DND-41 (cell line): ENCODE data around the gene ERF.

Experiments used
- ATAC-seq: fragments of 200-7000 bp; cut with Tn5 transposase; 3 replicates; pipeline ENCODE4 v1.9.1; 2021; ENCODE audit warnings: low read depth; ENCODE audit not compliant: insufficient read depth
- DNase-seq: peaks from one replicate; pipeline ENCODE4 v3.0.0-alpha.2; 2020
- H2AFZ ChIP-seq: 2 replicates; pipeline ENCODE4 v1.6.0; 2012; ENCODE audit warnings: low read depth, low read length
- H3K27ac ChIP-seq: 2 replicates; pipeline ENCODE4 v1.5.1; 2012; ENCODE audit warnings: low read length, inconsistent platforms
- H3K27me3 ChIP-seq: fragments of 200-600 bp; sonication (generic); 2 replicates; pipeline ENCODE4 v1.6.0; 2012; ENCODE audit warnings: low read length, mild to moderate bottlenecking, inconsistent platforms; ENCODE audit not compliant: insufficient read depth, poor library complexity
- H3K36me3 ChIP-seq: 2 replicates; pipeline ENCODE4 v1.5.1; 2012; ENCODE audit warnings: low read length, inconsistent platforms; ENCODE audit not compliant: insufficient read depth
- H3K4me1 ChIP-seq: 2 replicates; pipeline ENCODE4 v1.5.1; 2012; ENCODE audit warnings: mild to moderate bottlenecking, low read length; ENCODE audit not compliant: insufficient read depth
- H3K4me2 ChIP-seq: 2 replicates; pipeline ENCODE4 v1.6.0; 2012; ENCODE audit warnings: mild to moderate bottlenecking, moderate library complexity, low read length, inconsistent platforms; ENCODE audit not compliant: insufficient read depth
- H3K4me3 ChIP-seq, 2 experiments: fragments of 200-600 bp in 1 of 2; shearing (Covaris generic) in 1 of 2; 2 replicates each; pipeline ENCODE4 v1.5.1; 2012 to 2016; ENCODE audit warnings: inconsistent platforms in 2 of 2, low read length in 2 of 2, mild to moderate bottlenecking in 2 of 2, low read depth in 1 of 2, moderate library complexity in 1 of 2
- H3K79me2 ChIP-seq: 2 replicates; pipeline ENCODE4 v1.6.0; 2012; ENCODE audit warnings: low read length, inconsistent platforms; ENCODE audit not compliant: insufficient read depth
- H3K9ac ChIP-seq: 2 replicates; pipeline ENCODE4 v1.6.0; 2012; ENCODE audit warnings: low read depth, mild to moderate bottlenecking, inconsistent platforms, low read length, moderate library complexity
- H3K9me3 ChIP-seq: 2 replicates; pipeline ENCODE4 v1.5.1; 2012; ENCODE audit warnings: low read length, moderate library complexity, mild to moderate bottlenecking, inconsistent platforms; ENCODE audit not compliant: insufficient read depth, severe bottlenecking
- H4K20me1 ChIP-seq: 2 replicates; pipeline ENCODE4 v1.6.0; 2012; ENCODE audit warnings: low read length; ENCODE audit not compliant: insufficient read depth
- EZH2 ChIP-seq: IDR thresholded peaks from 3 replicates; pipeline ENCODE4 v1.6.1; 2012; ENCODE audit warnings: borderline replicate concordance, low read depth, mild to moderate bottlenecking, moderate library complexity, low read length, inconsistent platforms; ENCODE audit not compliant: severe bottlenecking
- TF ChIP-seq, protein P1 (sequence below): IDR thresholded peaks from 2 replicates; pipeline ENCODE4 v1.5.1; 2012; ENCODE audit warnings: borderline replicate concordance, low read length, moderate library complexity, mild to moderate bottlenecking; ENCODE audit not compliant: poor library complexity, severe bottlenecking; ENCODE audit errors: extremely low read depth

Gene ERF

DNA sequence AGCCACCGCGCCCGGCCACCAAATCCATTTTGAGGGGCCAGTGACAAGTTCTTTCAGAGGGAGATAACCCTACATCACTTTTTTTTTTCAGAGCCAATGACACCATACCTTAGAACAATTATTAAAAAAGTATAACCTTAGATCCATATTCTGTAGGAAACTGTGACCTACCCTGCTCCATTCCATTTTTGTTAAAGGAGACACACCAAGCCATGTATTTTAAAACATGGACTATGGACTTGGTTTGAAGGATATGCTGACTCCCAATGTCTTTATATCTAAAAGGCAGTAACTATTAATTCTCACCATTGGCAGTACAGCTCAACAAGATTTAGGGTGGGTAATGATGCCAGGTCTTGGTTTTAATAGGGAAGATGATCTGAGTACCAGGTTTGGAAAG is 13.6 kb downstream of the ERF start:
- H3K36me3 ChIP-seq: peaks cover 36% of the 10 kb centered on the region
- H3K4me3 ChIP-seq: peak overlapping the region; percentile 70 to 85
- DNase-seq (no peak), ATAC-seq (no peak)
- no peak overlapping the region for H2AFZ ChIP-seq
- H3K79me2 ChIP-seq: peaks cover 59% of the 10 kb centered on the region
- TF ChIP-seq, protein P1, sequence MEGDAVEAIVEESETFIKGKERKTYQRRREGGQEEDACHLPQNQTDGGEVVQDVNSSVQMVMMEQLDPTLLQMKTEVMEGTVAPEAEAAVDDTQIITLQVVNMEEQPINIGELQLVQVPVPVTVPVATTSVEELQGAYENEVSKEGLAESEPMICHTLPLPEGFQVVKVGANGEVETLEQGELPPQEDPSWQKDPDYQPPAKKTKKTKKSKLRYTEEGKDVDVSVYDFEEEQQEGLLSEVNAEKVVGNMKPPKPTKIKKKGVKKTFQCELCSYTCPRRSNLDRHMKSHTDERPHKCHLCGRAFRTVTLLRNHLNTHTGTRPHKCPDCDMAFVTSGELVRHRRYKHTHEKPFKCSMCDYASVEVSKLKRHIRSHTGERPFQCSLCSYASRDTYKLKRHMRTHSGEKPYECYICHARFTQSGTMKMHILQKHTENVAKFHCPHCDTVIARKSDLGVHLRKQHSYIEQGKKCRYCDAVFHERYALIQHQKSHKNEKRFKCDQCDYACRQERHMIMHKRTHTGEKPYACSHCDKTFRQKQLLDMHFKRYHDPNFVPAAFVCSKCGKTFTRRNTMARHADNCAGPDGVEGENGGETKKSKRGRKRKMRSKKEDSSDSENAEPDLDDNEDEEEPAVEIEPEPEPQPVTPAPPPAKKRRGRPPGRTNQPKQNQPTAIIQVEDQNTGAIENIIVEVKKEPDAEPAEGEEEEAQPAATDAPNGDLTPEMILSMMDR: no peak
- TF ChIP-seq EZH2: no peak
- peaks cover 29% of the 10 kb centered on the region; the same call in 1 of the 2 replicates for H4K20me1 ChIP-seq
- no peaks in the 10 kb centered on the region for H3K27me3 ChIP-seq
- H3K4me1 ChIP-seq: peaks cover 44% of the 10 kb centered on the region
- H3K9ac ChIP-seq: peak overlapping the region; percentile 82
- H3K9me3 ChIP-seq: no peaks in the 10 kb centered on the region
- peak overlapping the region; percentile 94 for H3K27ac ChIP-seq
- peak overlapping the region; percentile 97 for H3K4me2 ChIP-seq

DNA sequence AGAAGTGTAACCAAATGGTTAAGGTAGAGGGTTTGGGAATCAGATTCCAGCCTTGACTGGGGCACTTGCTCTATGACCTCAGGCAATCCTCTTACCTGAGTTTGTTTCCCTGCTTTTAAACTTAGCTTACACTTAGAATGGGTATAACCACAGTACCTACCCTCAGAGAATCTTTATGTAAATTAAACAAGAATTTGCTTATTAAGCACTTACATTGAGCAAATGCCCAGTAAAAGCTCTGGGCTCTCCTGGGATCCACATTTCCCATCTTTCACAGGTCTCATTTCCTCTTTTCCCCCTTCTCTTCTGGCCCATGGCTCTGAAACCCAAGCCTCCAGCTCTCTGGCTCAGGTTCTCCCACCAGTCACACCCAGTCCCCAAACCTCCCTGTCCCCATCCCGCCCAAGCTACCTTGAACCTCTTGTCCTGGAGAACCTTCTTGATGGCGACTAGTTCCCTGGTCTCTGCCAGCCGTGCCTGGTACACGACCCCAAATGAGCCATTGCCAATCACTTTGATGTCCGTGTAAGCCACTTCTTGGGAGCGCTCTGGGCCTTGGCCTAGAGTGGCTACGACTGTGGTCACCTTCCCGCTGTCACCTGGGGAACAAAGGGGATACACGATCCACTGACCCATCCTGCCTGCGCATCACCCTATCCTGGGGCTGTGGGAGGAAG is 15.2 kb downstream of the ERF start:
- H3K4me2 ChIP-seq: peak overlapping the region; percentile 97
- DNase-seq (no peak), ATAC-seq (no peak)
- H4K20me1 ChIP-seq: peaks cover 42% of the 10 kb centered on the region; the same call in 1 of the 2 replicates
- peaks cover 52% of the 10 kb centered on the region for H3K36me3 ChIP-seq
- peaks cover 71% of the 10 kb centered on the region for H3K79me2 ChIP-seq
- H3K9ac ChIP-seq: 0 out of 2 replicates have a peak overlapping the region, but pooled peaks have one; percentile 82
- peaks cover 35% of the 10 kb centered on the region for H3K4me1 ChIP-seq
- H3K4me3 ChIP-seq: no peak overlapping the region
- H3K27me3 ChIP-seq: no peaks in the 10 kb centered on the region
- TF ChIP-seq, protein P1: no peak
- TF ChIP-seq EZH2: no peak
- no peak overlapping the region for H2AFZ ChIP-seq
- no peak overlapping the region for H3K27ac ChIP-seq
- no peaks in the 10 kb centered on the region for H3K9me3 ChIP-seq

DNA sequence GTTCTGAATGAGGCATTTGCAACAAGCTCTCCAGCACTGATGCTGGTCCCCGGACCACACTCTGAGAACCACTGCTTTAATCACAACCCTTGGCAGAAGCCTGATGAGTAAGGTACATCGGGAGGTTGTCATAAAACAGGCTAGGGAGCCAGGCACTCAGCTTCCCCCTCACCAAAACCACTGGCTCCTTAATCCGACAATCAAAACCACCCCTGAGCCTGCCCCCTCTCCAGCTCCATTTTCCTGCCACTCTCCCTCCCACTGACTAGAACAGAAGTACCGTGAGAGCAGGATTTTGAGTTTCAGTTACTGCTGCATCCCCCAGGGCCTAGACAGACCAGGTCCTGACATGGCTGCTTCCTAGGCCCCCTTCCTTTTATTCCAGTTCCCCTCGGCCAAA is 19.7 kb downstream of the ERF start:
- H3K9ac ChIP-seq: no peak overlapping the region
- H3K9me3 ChIP-seq: no peaks in the 10 kb centered on the region
- no peak overlapping the region for H3K4me3 ChIP-seq
- H3K4me1 ChIP-seq: peaks cover 13% of the 10 kb centered on the region
- peaks cover 90% of the 10 kb centered on the region for H3K36me3 ChIP-seq
- H3K4me2 ChIP-seq: no peak overlapping the region
- TF ChIP-seq, protein P1: no peak
- TF ChIP-seq EZH2: no peak
- peaks cover 53% of the 10 kb centered on the region for H3K79me2 ChIP-seq
- ATAC-seq (no peak), DNase-seq (no peak)
- no peak overlapping the region for H2AFZ ChIP-seq
- no peaks in the 10 kb centered on the region for H3K27me3 ChIP-seq
- H4K20me1 ChIP-seq: peaks cover 58% of the 10 kb centered on the region
- H3K27ac ChIP-seq: no peak overlapping the region
